Activated CD8-positive, alpha-beta memory T cell treated with anti-CD3 and anti-CD28 coated beads for 1 hour (primary cell): ENCODE results near the gene PQBP1.
A peak's percentile ranks its signal among the peaks of the same experiment; 100 is the strongest.

Experiments used
- DNase-seq, 2 donors: peaks; one replicate each; pipeline ENCODE4 v3.0.0-alpha.2; 2020; ENCODE audit warnings: low read depth in 1 of 2; ENCODE audit errors: extremely low read depth in 1 of 2

The PQBP1 gene

GRCh38 chrX:48919947-48920717, 22.4 kb downstream of the PQBP1 start:
- DNase-seq: no peak

- DNase-seq: no peak
These were observed 23.0 kb downstream of the PQBP1 start for GRCh38 chrX:48920718-48921104.

GRCh38 chrX:48923771-48924170, 26.0 kb downstream of the PQBP1 start:
- DNase-seq: no peak

GRCh38 chrX:48924270-48924669, 26.5 kb downstream of the PQBP1 start:
- DNase-seq: no peak

- no peak for DNase-seq
These were observed 29.4 kb downstream of the PQBP1 start for GRCh38 chrX:48927123-48927522.

GRCh38 chrX:48927736-48928382, 30.1 kb downstream of the PQBP1 start:
- no peak for DNase-seq

GRCh38 chrX:48933757-48934156, 36.0 kb downstream of the PQBP1 start:
- DNase-seq: no peak

GRCh38 chrX:48934581-48935300, 37.0 kb downstream of the PQBP1 start:
- DNase-seq: no peak

- DNase-seq: no peak
These were observed 37.6 kb downstream of the PQBP1 start for GRCh38 chrX:48935301-48935670.

- DNase-seq: no peak
These were observed 38.8 kb downstream of the PQBP1 start for GRCh38 chrX:48936429-48937053.

- DNase-seq: peak; percentile 67 to 78
These were observed 39.6 kb downstream of the PQBP1 start for GRCh38 chrX:48937054-48937907.

- no peak for DNase-seq
These were observed 41.1 kb downstream of the PQBP1 start for GRCh38 chrX:48938721-48939425.

GRCh38 chrX:48939524-48940228, 41.9 kb downstream of the PQBP1 start:
- DNase-seq: no peak

- no peak for DNase-seq
These were observed 42.8 kb downstream of the PQBP1 start for GRCh38 chrX:48940404-48940955.

- DNase-seq: no peak
These were observed 45.2 kb downstream of the PQBP1 start for GRCh38 chrX:48942895-48943294.

- DNase-seq: no peak
These were observed 48.0 kb downstream of the PQBP1 start for GRCh38 chrX:48945517-48946348.

GRCh38 chrX:48948589-48948988, 50.9 kb downstream of the PQBP1 start:
- no peak for DNase-seq
